ENCODE measurements around the gene SPINK1.
A peak's percentile ranks its signal among the peaks of the same experiment; 100 is the strongest.
"Not testable (repeated sequence)": the region's sequence is repeated elsewhere in the genome, so short reads cannot be mapped to it uniquely, and the experiment has no call there.

SPINK1 gene

DNA sequence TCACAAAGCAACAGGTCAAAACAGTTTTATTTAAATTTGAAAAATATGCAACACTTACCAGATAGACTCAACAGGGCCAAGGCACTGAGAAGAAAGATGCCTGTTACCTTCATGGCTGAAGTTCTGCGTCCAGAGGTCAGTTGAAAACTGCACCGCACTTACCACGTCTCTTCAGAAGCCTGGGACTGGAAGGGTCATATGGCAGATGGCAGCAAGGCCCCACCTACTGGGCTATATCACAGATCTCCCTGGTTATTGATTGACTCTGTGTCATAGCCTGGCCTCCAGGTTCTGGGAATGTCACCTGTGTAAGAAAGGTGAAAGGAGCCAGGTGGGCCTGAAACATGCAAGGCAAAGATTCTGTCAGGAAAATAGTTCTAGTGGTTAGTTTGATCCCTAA is at the start of gene SPINK1:
SPINK1 (minus strand) TSS at position 207 of the 400 bp plus-strand sequence; CDS start at position 113, 94 bp downstream.
- no peak for DNase-seq (ENCODE audit: low spot score)

- DNase-seq (ENCODE audit: low spot score) = no peak
Measured at GRCh38 chr5:147880487-147880886, 49.0 kb upstream of the SPINK1 start.

DNA sequence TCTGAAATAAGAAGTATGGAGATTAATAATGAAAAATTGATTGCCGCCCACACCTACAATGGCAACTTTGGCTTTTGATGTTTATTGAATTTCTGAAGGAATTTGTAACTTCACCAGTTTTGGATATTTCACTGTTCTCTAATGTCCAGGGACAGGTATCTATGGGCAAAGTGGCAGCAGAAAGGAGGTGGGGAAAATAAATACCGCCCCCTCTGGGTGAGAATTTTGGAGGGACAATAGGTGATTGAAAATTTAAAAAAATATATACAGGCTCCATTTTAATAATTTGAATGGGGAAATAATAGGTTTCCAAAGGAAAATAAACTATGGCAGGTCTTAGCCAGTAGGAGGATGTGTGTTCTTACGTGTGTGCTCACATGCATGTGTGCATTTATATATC is 48.3 kb upstream of the SPINK1 start:
- no peak for DNase-seq (ENCODE audit: low spot score)

DNA sequence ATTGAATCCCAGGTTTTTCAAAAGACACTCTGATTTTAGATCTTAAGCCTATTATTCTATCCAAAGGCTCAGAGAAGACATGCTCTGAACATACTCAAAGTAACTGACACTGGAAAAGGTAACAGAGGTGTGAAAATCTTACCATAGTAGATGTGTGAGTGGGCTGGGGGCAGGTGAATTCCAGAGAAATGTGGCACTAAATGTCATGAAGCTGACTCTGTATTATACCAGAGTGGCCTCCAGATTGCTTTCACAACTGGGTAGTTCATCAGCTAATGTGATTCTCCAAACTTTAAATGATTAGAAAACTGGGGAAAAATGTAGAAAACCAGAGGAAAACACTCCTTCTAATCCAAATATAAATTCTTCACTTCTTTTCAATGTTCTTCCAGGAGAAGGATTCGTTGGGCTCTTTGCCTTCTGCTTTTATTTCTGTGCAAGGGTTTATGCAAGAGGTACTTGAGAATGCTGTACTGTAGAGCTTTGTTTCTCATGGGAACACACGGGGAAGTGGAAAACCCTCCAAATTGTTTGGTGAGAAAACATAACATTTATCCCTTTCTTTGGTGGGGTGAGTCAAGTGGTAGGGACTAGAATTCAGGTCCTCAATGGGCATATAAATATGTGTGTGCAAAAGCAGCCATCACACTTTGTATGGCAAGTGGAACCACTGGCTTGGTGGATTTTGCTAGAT is 46.7 kb upstream of the SPINK1 start, which contains the start of gene SCGB3A2:
SCGB3A2 (plus strand) TSS at position 646 of the 694 bp plus-strand sequence. CDS start 93 bp downstream, outside the sequence.
- no peak for DNase-seq (ENCODE audit: low spot score)

DNA sequence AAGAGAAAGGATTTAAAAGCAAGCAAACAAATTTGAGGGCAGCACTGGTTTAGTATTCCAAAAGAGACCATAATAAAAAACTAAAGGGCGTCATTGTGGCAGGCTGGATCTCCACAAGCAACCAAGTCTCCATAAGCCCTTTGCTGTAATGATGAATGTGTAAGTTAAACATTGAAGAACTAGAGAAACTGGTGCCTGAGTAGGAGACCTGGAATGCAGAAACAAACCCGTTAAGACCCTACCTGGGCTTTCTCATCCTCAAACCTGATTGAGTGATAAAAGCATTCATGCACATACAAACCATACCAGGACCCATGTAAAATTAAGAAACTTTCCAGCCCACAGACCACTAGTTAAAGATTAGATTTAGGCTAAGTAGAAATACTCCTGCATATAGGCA is 45.2 kb upstream of the SPINK1 start:
- DNase-seq (ENCODE audit: low spot score) = no peak

DNA sequence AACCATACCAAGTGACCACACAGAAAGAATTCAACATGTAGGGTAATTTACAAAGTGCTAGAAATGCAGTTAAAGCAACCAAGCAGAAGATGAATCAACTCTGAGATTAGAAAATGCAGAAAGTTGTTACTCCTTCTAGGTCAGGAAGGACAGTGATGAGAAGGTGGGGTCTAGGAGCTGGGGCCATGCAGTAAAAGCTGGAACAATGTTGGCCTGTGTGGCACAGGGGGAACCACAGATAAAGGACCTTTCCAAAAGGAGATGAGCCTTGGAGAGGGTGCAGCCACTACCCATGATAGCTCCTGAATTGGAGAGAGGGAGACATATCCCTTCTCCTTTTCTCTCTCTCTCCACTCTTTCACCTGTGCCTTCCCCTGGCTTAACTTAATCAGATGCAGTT is 44.7 kb upstream of the SPINK1 start:
- no peak for DNase-seq (ENCODE audit: low spot score)

DNA sequence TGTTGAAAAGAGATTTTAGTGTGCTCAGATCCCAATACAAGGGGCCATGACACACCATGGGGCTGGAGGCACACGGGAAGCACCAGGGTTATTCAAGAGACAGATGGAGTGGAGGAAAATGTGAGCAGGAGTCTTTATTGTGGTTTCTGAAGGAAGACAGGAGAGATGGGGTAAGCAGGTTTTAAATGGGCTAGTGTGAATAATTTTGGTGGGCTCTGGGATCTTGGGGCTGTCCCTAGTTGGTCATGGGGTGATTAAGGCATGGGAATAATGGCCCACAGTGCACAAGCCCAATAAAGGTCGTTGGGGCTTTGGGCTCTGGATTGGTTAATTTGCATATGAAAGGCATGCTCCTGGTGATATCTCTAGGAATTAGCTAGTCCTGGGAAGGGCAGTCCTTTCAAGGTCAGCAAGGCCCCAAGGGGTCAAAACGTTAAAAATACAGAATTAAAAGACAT is 43.5 kb upstream of the SPINK1 start:
- DNase-seq (ENCODE audit: low spot score) = no peak

DNA sequence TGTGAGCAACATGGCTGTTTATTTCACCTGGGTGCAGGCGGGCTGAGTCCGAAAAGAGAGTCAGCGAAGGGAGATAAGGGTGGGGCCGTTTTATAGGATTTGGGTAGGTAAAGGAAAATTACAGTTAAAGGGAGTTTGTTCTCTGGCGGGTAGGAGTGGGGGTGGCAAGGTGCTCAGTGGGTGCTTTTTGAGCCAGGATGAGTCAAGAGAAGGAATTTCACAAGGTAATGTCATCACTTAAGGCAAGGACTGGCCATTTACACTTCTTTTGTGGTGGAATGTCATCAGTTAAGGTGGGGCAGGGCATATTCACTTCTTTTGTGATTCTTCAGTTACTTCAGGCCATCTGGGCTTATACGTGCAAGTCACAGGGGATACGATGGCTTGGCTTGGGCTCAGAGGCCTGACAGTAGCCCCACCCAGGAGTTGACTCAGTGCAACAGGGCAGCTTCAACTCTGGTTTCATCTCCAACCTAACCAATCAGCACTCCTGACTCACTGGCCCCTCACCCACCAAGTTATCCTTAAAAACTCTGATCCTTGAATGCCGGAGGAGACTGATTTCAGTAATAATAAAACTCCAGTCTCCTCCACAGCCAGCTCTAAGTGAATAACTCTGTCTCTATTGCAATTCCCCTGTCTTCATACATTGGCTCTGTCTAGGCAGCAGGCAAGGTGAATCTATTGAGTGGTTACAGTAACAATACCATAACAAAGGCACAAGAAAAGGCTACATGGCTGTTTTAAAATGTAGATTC is 42.8 kb upstream of the SPINK1 start:
- DNase-seq (ENCODE audit: low spot score) = not testable (repeated sequence)

DNA sequence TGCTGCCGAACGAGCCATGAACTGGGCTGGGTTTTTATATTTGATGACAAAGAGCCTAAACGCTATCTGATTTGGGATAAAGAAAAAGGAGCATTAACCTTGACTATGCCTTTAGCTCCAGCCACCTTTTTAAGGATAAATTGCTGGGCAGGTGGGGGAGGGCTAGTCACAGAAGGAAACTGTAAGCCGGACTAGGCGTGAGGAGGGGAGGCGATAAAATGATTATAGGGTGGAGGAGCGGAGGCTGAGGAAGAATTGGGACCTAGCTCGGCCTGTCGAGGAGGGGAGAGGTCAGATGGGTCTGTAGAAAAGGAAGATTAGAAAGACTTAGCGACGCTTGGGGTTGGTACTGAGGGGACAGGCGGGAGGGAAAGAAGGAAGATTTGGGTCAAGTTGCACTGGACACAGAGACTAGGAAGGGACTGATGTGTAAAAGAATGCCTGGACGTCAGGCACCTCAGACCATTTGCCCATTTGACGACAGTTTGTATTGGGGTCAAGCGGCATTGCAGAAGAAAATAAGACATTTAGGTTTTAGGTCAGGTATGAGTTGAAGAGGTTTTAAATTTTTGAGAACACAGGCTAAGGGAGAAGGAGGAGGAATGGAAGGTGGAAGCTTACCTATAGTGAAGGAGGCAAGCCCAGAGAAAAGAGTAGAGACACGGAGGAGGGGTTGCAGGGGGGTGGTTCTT is 41.4 kb upstream of the SPINK1 start:
- not testable (repeated sequence) for DNase-seq (ENCODE audit: low spot score)

DNA sequence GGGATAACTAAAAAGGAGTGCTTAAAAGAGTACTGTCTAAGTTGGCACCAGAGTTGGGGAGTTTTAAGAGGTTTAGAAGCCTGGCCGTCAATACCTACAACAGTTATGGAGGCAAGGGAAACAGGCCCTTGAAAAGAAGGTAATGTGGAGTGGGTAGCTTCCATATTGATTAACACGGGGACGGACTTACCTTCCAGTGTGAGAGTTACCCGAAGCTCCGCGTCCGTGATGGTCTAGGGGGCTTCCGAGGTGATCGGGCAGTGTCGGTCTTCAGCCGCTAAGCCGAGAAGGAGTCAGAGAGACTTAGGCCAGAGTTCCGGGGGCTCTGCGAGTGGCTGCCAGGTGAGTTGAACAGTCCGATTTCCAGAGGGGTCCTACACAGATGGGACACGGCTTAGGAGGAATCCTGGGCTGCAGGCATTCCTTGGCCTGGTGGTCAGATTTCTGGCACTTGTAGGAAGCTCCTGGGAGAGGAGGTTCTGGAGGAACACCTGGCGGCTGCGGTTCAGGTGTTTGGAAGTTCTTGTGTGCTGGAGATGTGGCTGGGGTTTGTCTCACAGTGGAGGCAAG is 40.6 kb upstream of the SPINK1 start:
- not testable (repeated sequence) for DNase-seq (ENCODE audit: low spot score)

DNA sequence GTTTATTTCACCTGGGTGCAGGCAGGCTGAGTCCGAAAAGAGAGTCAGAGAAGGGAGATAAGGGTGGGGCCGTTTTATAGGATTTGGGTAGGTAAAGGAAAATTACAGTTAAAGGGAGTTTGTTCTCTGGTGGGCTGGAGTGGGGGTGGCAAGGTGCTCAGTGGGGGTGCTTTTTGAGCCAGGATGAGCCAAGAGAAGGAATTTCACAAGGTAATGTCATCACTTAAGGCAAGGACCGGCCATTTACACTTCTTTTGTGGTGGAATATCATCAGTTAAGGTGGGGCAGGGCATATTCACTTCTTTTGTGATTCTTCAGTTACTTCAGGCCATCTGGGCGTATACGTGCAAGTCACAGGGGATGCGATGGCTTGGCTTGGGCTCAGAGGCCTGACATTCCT is 38.4 kb upstream of the SPINK1 start:
- DNase-seq (ENCODE audit: low spot score) = not testable (repeated sequence)

- no peak for DNase-seq (ENCODE audit: low spot score)
Measured at GRCh38 chr5:147869112-147869511, 37.6 kb upstream of the SPINK1 start.

- no peak for DNase-seq (ENCODE audit: low spot score)
Measured at GRCh38 chr5:147863454-147864158, 32.1 kb upstream of the SPINK1 start.

- DNase-seq (ENCODE audit: low spot score) = no peak
Measured at GRCh38 chr5:147860641-147861025, 29.2 kb upstream of the SPINK1 start.

DNA sequence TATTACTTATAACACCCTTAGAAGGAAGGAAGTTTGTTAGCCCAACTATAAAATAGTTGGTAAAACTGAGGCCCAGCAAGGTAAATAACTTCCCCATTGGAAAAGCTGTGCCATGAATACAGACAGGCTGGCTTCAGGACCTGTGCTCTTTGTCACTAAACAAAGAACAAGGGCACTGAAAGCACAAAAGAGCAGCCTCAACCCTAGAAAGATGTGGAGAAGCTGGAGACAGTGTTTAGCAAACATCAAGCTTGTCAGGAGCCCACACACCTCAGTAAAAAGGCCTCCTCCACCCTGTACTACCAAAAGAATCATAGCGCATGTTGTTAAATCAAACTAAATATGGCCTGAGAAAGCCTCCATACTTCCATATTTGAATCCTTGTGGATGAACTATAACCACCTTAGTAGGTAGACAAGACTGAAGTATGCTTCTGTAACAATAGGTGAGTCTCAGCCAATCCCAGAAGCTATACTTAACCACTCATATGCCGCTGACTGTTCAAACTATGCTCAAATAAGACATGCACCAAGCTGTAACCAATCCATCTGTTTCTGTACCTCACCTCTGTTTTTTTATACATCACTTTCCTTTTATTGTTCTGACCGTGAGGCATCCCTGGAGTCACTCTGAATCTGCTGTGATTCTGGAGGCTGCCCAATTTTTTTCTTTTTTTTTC is 28.6 kb upstream of the SPINK1 start:
- no peak for DNase-seq (ENCODE audit: low spot score)

- no peak for DNase-seq (ENCODE audit: low spot score)
Measured at GRCh38 chr5:147858565-147858964, 27.1 kb upstream of the SPINK1 start.

DNA sequence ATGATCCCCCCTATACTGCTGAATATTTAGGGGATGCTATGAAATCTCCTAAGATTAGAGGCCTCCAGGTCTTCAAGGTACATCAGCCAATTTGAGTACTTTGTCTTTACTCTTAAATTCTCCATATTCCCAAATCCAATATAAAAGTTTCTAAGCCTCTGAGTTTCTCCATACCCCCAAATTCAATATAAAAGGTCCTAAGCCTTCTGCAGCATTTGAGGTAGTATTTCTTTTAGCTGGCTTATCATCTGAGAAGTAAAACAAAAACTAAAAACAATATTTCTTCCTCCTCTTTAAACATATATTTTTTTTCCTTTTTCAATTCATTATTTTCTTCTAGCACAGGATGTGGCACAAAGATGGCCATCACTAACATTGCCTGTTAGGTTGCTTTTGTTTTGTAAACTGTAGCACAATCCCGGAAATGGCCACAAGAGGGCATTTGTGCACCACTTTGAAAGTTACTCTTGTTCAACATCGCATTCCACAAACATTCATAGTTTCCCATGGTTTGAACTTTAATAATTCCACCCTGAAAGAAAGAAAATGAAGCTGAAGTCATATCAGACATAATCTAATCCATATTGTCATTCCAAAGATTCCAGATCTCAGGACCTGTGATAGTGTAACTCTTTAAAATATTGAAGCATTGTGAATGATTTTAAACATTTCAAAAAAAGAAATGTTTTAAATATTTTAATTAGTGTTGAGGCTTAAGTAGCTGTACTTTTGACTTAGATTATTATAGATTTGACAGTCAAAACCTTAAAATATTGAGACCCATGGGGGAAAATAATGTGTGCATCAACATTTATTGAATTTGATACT is 26.0 kb upstream of the SPINK1 start:
- peak; percentile 22 for DNase-seq (ENCODE audit: low spot score)

- DNase-seq (ENCODE audit: low spot score) = no peak
Measured at GRCh38 chr5:147856801-147857200, 25.3 kb upstream of the SPINK1 start.

GRCh38 chr5:147855774-147856069 is 24.3 kb upstream of the SPINK1 start:
- DNase-seq (ENCODE audit: low spot score) = no peak
